ENCODE results near the gene KIF5A. TPM values are rescaled to one million over a fixed set of nuclear protein-coding genes. Genes with fewer than 3 reads are reported as not detected.

Gene KIF5A
- total RNA-seq, 1 experiment from 2014 or later = not detected

GRCh38 chr12:57519796-57520052 is 30.1 kb upstream of the KIF5A start:
- DNase-seq (ENCODE audit: low spot score) = no peak

GRCh38 chr12:57520053-57520818 is 29.6 kb upstream of the KIF5A start, which contains the start of gene DDIT3:
DDIT3 (minus strand) TSS chr12:57520514; CDS start chr12:57517406, 3,108 bp downstream.
- peak; percentile 98 for DNase-seq (ENCODE audit: low spot score)

- peak; percentile 63 for DNase-seq (ENCODE audit: low spot score)
These were observed 28.3 kb upstream of the KIF5A start for GRCh38 chr12:57521525-57522010.

GRCh38 chr12:57522011-57522886 is 27.6 kb upstream of the KIF5A start, which contains the start of gene MBD6:
MBD6 (plus strand) TSS chr12:57522824; CDS start chr12:57524304, 1,480 bp downstream.
- DNase-seq (ENCODE audit: low spot score) = peak; percentile 89

DNA sequence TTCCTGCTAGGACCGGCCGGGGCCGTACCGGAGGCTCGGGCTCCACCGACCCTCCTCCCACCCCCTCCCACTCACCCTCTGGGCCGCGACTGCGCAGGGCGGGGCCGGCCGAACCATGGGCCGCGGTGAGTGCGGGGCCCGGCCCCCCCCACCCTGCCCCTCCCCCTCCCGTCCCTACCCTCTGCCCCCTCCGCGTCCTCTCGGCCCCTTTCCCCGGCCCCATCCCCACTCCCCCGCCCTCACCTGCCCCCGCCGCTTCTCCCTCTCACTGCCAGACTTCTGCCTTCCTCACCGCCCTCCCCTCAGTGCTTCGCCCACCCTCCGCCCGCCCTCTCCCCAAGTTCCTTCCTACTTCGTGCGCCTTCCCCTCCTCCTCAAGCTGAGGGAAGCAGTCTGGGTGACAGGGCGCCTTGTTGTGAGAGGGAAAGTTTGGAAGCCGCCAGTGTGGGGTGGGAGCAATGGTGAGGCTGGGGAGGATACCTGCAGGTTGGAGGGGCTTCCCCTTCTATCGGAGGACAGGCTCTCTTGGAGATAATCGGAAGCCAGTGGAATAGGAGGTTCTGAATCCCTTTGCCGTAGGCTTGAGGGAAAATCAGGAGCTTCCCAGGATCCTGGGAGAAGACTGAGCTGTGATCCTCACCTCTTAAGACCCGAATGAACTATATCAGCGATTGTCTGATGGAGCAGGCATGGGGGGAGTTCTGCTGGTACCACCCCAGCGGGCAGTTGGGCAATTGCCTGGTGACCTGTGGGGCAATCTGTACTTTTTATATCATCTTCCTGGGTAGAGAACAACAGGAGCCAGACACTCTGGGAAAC is 26.7 kb upstream of the KIF5A start:
- peak; percentile 49 for DNase-seq (ENCODE audit: low spot score)

DNA sequence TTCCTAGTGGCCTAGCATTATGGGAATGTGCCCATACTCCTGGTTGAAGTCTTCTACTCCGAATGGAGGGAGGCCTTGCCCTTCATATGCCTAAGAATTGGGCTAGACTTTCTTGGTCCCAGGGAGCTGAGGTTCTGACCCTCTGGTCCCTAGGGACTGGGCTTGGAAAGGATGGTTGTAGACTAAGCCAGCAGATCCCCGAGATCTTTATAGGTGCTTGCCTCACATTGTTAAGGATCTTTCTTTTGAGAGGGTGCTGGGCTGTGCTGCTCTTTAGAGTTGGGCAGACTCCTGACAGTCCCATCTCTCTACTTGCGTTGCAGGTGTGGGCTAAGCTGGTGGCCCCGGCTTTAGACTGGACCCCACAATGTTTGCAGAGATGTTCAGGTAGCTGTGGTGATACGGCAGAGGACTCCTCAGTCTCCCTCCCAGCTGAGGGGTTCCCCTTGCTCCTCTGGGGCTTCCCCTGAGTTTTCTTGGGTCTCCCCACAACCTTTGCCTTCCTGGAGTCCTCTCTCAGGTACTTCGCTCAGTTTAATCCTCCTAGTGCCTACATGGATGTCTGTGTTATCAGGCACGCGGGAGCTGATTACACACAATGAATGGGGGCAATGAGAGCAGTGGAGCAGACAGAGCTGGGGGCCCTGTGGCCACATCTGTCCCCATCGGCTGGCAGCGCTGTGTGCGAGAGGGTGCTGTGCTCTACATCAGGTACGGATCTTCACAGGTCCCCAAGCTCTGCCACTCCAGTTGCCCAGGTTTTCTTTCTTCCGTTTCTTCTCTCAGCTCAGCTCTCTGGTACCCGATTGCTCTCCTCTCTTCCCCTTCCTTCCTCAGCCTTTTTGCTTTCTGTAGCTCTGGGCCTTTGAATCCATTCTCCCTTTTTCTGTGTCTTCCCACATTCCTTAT is 25.9 kb upstream of the KIF5A start:
- no peak for DNase-seq (ENCODE audit: low spot score)

DNA sequence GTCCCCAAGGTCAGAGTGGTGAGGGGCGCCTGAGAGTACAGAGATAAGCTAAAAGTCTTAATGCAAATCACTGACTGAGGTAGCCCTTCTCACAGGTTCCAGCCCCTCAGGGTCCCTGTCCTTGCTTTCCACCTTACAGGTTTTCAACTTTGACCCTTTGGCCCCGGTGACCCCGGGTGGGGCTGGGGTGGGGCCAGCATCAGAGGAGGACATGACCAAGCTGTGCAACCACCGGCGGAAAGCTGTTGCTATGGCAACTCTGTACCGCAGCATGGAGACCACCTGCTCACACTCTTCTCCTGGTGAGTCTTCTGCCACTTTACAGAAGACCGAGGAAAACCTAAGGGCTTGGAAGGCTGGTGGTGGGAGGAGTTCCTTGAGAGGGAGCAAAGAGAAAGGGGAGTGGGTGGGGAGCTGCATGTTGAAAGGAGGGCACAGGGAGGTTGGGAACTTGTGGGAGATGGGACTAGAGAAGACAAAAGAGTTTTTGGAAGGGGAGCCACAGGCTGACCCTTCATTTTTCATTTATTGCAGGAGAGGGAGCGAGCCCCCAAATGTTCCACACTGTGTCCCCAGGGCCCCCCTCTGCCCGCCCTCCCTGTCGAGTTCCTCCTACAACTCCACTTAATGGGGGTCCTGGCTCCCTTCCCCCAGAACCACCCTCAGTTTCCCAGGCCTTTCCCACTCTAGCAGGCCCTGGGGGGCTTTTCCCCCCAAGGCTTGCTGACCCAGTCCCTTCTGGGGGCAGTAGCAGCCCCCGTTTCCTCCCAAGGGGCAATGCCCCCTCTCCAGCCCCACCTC is 24.8 kb upstream of the KIF5A start:
- DNase-seq (ENCODE audit: low spot score) = no peak

- no peak for DNase-seq (ENCODE audit: low spot score)
These were observed 24.0 kb upstream of the KIF5A start for GRCh38 chr12:57525615-57526383.

DNA sequence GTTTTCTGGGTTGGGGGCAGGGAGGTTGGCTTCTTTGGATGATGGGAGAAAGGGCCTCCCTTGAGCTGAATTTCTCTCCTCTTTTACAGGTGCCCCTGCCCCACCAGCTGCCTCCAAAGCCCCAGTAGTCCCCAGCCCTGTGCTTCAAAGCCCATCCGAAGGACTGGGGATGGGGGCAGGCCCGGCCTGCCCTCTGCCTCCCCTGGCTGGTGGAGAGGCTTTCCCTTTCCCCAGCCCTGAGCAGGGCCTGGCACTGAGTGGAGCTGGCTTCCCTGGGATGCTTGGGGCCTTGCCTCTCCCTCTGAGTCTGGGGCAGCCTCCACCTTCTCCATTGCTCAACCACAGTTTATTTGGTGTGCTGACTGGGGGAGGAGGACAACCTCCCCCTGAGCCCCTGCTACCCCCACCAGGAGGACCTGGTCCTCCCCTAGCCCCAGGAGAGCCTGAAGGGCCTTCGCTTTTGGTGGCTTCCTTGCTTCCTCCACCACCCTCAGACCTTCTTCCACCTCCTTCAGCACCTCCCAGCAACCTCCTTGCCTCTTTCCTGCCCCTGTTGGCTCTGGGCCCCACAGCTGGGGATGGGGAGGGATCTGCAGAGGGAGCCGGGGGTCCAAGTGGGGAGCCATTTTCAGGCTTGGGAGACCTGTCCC is 23.2 kb upstream of the KIF5A start:
- no peak for DNase-seq (ENCODE audit: low spot score)

- no peak for DNase-seq (ENCODE audit: low spot score)
These were observed 22.7 kb upstream of the KIF5A start for GRCh38 chr12:57527184-57527583.

DNA sequence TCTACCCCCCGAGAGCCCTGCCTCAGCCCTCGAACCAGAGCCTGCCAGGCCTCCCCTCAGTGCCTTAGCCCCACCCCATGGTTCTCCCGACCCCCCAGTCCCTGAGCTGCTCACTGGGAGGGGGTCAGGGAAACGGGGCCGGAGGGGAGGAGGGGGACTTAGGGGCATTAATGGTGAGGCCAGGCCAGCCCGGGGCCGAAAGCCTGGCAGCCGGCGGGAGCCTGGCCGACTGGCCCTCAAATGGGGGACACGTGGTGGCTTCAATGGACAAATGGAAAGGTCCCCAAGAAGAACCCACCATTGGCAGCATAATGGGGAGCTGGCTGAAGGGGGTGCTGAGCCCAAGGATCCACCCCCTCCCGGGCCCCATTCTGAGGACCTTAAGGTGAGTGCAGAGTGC is 21.7 kb upstream of the KIF5A start:
- no peak for DNase-seq (ENCODE audit: low spot score)

GRCh38 chr12:57528831-57529555 is 20.9 kb upstream of the KIF5A start:
- no peak for DNase-seq (ENCODE audit: low spot score)

- DNase-seq (ENCODE audit: low spot score) = no peak
These were observed 20.0 kb upstream of the KIF5A start for GRCh38 chr12:57529831-57530230.

- no peak for DNase-seq (ENCODE audit: low spot score)
These were observed 19.3 kb upstream of the KIF5A start for GRCh38 chr12:57530396-57531142.

GRCh38 chr12:57531836-57532235 is 18.0 kb upstream of the KIF5A start:
- no peak for DNase-seq (ENCODE audit: low spot score)

DNA sequence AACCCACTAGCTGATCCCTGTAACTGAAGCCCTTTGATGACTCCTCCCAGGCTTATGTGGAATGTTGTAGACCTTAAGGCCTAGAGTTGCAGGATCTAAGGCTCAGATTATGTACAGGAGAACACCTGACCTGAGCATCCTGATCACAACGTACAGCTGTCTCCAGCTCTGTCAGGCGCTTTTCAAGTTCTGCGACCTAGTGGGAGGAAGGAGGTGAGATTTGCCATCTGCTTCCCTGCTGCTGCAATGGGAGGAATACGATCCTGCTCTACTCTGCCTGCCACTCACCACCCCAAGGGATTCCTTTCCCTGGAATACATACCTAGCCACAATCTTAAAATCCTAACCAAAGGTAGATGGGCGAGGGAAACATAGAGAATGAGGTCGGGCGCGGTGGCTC is 16.7 kb upstream of the KIF5A start:
- no peak for DNase-seq (ENCODE audit: low spot score)

GRCh38 chr12:57534250-57534649 is 15.6 kb upstream of the KIF5A start:
- no peak for DNase-seq (ENCODE audit: low spot score)

Measured in HT-29 (cell line).